Central memory CD4-positive, alpha-beta T cell (primary cell): ENCODE measurements around the gene CLK2.
A peak's percentile ranks its signal among the peaks of the same experiment; 100 is the strongest.
"Not testable (repeated sequence)": the region's sequence is repeated elsewhere in the genome, so short reads cannot be mapped to it uniquely, and the experiment has no call there.

Source experiments
- DNase-seq: peaks from one replicate; pipeline ENCODE4 v3.0.0; 2022

CLK2 gene

DNA sequence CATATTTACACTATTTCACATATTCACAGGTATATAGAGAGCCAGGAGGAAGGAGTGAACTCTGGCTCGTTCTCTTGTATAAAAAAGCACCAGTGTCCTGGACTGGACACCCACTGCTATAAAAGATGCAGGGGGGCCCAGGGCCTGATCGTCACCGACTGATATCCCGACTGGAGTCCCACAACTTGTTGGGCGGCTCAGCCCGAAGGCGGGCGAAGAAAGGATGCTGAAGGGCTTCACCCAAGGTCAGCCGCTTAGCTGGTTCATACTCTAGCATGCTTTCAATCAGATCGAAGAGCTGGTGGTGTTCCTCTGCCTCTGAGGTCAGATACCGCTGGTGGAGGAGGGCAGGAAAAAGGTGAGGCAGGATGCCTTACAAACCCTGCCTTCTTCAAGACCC is 10.2 kb downstream of the CLK2 start:
- DNase-seq, result no peak

GRCh38 chr1:155261852-155262673 is 11.2 kb downstream of the CLK2 start, which contains the start of gene SCAMP3:
Gene SCAMP3 (minus strand): TSS chr1:155262360. CDS start chr1:155262151, 209 bp downstream.
- DNase-seq, result peak; percentile 86

- DNase-seq, result no peak
These were observed 11.8 kb downstream of the CLK2 start for GRCh38 chr1:155261493-155261851.

DNA sequence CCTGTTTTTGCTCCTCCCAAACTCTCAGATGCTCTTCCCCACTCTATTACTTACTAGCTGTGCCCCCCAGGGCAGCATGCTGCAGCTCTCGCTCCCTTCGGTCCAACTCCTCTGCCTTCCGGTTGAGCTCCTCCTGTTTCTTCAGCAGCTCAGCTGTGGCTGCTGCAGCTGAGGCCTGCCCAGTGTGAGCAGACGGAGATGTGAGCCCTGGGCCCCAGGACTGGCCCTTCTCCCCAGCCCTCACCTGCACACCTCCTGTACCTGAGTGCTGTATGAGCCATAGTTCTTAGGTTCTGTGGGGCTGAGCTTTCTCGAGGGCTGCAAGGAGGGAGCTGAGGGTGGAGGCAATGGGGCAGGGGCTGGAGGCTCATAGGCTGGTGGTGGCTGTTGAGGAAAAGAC is 13.0 kb downstream of the CLK2 start:
- no peak for DNase-seq

GRCh38 chr1:155256058-155256852 is 17.0 kb downstream of the CLK2 start:
- DNase-seq, result no peak

DNA sequence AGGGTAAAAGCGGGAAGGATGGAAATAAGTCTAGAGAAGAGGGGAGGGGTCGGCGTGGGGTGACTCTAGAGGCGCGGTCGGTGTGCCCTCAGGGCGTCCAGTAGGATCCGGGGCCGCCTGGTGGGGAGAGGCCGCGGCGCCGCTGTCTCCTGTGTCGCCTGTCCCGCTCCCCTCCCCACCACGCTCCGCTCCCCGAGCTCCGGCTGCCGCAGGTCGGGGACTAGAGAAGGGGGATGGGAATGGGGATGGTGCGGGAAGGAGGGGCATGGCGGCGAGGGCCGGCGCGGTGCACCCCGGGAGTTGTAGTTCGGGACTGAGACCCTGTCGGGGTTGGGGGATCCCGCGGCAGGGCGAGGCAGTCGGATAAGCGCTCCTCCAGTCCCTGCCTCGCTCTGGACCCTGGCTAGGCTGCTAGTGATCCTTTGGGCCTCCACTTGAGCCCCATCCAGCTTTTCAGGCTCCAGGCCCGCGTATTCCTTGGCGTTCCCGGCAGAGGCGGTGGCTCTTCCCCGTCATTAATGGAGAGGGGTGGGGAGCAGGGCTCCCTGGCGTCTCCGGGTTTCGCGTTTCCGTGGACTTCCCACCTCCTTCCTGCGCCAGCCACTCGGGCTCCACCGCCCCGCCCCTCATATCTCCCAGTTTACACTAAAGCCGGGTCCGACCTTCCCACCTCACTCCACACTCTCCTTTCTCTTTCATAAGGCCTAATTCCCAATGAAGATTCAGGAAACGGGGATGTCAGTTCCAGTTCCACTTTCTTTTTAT is 17.9 kb downstream of the CLK2 start, which contains the start of gene ENTREP3:
Gene ENTREP3 (minus strand): TSS at position 241 of the 765 bp plus-strand sequence. CDS start 606 bp downstream, outside the sequence.
- DNase-seq, result peak; percentile 65

DNA sequence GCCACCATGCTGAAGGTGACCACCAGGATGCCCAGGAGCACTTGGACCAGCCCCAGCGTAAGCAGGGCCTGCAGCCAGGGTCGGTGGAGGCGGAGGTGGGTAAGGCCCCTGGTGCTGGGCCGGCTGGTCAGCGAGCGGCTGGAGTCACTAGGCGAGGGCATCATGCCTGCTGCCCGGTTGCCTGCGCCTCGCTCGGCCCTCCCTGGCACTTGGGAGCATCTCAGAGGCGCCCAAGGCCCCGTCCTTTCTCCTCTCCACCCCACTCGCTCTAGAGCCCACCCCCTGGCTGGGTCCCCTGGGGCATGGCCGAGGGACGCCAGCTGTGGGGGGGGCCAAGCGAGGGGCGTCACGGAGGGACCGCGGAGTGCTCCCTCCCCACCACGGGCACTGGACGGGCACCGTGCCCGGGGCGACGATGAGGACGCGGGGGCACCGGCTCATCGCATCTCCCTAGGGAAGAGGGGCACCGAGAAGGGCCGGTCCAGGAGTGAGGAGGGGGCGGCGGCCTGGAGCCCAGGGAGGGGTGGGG is 18.5 kb downstream of the CLK2 start:
- DNase-seq, result no peak

DNA sequence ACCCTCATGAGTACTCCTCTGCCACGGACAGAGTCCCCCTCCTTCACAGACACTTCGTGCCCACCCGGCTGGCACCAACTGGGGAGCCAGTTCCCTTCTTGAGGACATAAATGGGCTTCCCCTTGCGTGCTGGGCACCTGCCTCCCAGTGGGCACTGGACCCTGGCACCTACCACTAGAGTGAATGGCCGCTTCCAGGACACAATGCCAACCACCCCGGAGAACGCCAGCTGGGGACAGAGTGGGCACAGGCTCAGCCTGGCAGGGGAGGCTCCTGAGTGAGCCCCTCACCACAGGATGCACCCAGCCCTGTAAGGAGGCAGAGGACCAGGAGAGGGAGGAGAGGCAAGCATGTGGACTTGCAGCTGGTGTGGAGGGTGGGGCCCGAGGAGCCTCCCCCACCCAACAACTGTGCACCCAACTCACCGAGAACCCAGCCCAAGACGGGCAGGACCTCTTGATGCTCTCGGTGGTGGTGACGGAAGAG is 19.0 kb downstream of the CLK2 start:
- DNase-seq, result no peak

GRCh38 chr1:155253797-155254196 is 19.5 kb downstream of the CLK2 start:
- no peak for DNase-seq

DNA sequence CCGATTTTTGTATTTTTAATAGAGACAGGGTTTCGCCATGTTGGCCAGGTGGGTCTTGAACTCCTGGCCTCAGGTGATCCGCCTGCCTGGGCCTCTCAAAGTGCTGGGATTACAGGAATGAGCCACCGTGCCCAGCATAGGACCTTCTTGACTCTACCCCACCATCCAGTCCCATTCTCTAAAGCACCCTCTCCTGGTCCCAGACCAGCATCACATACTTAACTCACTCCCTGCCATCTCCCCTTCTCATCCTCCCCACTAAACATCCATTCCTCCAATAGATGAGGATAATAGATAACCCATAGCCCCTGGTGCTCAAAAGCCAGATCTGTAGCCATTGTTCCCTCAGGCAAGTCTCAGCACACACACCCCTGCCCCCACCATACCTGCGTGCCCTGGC is 20.1 kb downstream of the CLK2 start:
- DNase-seq, result no peak

DNA sequence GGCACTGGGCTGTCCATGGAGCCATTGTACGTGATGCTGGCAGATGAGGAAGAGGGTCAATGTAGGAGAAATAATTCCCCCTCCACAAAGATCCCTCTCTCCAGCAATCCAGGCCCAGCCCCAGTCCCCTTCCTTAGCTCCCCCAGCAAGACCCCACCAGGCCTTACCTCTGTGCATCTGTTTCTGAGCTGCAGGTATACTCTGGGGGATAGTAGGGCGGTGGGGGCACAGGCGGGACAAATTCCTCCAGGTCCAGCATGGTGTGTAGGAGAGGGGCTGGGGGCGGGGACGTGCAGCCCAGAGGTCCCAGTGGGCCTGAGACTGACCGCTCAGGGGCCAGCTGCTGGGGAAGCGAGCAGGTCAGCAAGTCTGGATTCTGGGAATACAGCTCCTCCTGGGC is 21.7 kb downstream of the CLK2 start:
- DNase-seq, result no peak

DNA sequence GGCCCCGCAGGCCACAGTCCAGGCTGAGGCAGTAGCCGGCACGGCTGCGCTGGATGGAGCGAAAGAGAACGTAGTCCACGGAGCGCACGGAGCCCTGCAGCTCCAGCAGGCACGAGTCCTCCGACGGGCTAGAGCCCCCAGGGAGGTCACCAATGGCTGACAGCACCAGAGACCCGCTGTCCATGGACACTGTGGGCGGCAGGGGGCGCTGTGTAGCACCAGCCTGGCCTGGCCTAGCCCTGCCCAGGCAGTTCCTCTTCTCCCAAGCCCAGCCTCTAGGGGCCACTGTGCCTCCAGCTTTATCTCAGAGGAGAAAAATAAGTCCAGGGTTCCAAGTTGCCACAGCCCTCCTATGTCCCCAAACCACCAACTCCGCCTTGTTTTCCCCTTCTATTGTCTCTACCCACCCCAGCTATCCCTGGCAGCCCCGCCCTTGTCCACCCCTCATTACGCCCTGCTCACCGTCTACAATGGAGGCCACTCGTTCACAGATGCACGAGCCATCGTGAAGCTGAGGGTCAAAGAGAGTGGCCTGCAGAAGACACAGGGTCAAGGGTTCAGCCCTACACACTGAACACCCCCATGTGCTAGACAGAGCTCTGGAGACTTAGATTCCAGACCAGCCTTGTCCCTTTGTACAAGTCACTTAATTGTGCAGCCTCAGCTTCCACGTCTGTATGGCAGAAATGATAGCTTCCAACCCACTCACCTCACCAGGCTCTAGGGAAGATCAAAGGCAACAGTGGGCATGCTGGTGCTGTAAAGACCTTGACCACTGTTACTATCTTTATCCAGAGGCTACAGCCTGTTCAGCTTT is 22.5 kb downstream of the CLK2 start:
- DNase-seq, result peak; percentile 90

- no peak for DNase-seq
These were observed 23.1 kb downstream of the CLK2 start for GRCh38 chr1:155250246-155250632.

DNA sequence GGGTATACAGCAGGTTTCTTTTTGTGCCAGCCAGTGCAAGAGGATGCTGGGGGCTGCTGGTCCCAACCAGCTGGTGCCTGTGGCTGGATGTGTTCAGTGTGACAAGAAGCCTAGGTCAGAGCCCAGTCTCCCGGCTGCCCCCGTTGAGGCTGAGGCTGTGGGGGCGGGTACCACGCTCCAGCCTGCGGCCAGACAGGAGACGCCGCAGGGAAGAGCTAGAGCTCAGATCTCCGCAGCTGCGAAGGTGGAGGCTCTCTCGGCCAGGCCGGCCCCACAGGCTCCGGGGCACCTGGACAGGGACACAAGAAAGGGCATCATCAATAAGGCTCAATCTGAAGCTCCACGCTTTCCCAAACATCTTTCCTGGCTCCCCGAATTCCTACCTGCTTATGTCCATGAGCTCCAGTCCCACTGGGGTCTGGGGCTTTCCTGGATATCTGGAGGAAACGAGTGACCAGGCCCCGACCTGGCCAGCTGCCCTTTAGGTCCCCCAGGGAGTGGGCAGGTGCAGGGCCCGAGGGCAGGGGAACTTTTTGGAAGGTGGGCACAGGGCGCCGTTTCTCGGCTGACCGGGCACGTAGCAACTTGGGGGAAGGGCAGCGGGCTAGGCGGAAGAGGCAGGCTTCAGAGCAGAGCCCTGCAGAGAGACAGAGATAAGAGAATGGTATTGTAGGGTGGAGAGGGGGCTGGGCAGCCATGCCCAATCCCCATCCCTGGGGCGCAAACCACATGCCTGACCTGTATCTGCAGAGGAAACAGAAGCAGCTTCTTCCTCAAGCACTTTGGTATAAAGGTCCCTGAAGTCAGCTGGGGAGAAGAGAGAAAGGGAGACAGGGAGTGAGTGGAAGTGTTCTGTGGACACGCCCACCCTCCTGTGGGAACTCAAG is 25.4 kb downstream of the CLK2 start:
- DNase-seq, result no peak

- not testable (repeated sequence) for DNase-seq
These were observed 26.5 kb downstream of the CLK2 start for GRCh38 chr1:155246796-155247195.

DNA sequence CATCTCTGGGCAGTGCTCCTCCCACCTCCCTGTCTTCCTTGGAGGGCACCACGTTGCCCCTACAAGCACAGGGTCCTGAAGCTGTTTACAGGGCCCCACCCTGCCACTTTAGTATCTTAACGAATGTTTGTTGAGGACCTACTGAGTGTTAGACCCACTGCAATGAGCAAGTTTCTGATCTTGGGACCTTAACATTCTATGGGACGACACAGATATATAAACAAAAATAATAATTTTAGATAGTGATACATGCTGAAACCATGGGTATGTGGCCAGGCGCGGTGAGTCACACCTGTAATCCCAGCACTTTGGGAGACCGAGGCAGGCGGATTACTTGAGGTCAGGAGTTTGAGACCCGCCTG is 28.2 kb downstream of the CLK2 start:
- DNase-seq, result no peak

DNA sequence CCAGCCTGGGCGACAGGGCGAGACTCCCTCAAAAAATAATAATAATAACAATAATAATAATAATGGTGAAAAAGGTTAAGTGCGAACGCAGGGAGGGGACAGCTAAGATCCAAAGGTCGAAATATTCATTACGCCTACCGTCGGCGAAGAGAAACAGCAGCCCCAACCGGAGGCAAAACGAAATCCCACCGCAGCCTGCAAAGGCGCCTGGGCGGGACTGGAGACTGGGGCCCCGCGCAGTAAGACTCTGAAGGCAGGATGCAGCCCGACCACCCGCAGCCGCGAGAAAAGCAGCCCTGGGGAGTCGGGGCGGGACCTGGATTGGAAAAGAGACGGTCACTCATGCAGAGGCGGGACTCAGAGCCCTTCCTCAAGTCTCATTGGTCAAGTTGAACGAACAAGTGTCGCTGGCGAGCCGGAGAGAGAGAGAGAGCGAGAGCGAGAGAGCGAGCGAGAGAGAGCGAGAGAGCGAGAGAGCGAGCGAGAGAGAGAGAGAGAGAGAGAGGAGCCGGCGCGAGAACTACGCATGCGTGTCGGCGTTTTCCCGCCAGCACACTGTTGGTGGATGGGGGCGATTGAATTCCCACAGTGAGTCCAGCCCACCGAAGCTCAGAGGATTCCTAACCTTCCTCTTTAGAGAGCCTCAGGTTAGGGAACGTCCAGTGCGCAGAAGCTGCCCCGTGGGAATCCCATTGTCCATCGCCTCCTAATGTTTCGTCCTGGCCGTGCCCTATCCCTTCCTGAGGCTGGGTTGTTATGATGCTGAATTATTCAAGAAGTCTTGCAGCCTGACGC is 28.7 kb downstream of the CLK2 start:
- DNase-seq, result peak; percentile 96

GRCh38 chr1:155242805-155243358 is 30.4 kb downstream of the CLK2 start:
- DNase-seq, result no peak

- DNase-seq, result no peak
These were observed 31.5 kb downstream of the CLK2 start for GRCh38 chr1:155241841-155242264.
